Measurements from ENCODE around the gene NLGN1.

NLGN1 gene

GRCh38 chr3:173730391-173730790, 332.8 kb downstream of the NLGN1 start:
- no peak for TF ChIP-seq CTCF (conservative IDR thresholded peaks at IDR 0.05; ENCODE audit: low read length)
- peak; percentile 44 for DNase-seq (ENCODE audit: low read depth)

GRCh38 chr3:173732237-173732636, 334.7 kb downstream of the NLGN1 start:
- no peak overlapping the region for H3K4me3 ChIP-seq (ENCODE audit: low read length)
- DNase-seq (ENCODE audit: low read depth) = peak; percentile 67
- TF ChIP-seq CTCF (conservative IDR thresholded peaks at IDR 0.05; ENCODE audit: low read length) = no peak

More at GRCh38 chr3:173730391-173730790, 332.8 kb downstream of the NLGN1 start:
- H3K4me3 ChIP-seq (ENCODE audit: low read length) = no peak overlapping the region

GRCh38 chr3:173733029-173733652, 335.6 kb downstream of the NLGN1 start:
- no peak overlapping the region for H3K4me3 ChIP-seq (ENCODE audit: low read length)
- TF ChIP-seq CTCF (conservative IDR thresholded peaks at IDR 0.05; ENCODE audit: low read length) = peak; percentile 78
- peak; percentile 65 for DNase-seq (ENCODE audit: low read depth)

- DNase-seq (ENCODE audit: low read depth) = no peak
- no peak for TF ChIP-seq CTCF (conservative IDR thresholded peaks at IDR 0.05; ENCODE audit: low read length)
- no peak overlapping the region for H3K4me3 ChIP-seq (ENCODE audit: low read length)
Observed at GRCh38 chr3:173734473-173734872, 336.9 kb downstream of the NLGN1 start.

GRCh38 chr3:173734895-173735294, 337.4 kb downstream of the NLGN1 start:
- DNase-seq (ENCODE audit: low read depth) = no peak
- no peak for TF ChIP-seq CTCF (conservative IDR thresholded peaks at IDR 0.05; ENCODE audit: low read length)

GRCh38 chr3:173735841-173736240, 338.3 kb downstream of the NLGN1 start:
- no peak for DNase-seq (ENCODE audit: low read depth)
- no peak overlapping the region for H3K4me3 ChIP-seq (ENCODE audit: low read length)
- TF ChIP-seq CTCF (conservative IDR thresholded peaks at IDR 0.05; ENCODE audit: low read length) = no peak

More at GRCh38 chr3:173734895-173735294, 337.4 kb downstream of the NLGN1 start:
- no peak overlapping the region for H3K4me3 ChIP-seq (ENCODE audit: low read length)

GRCh38 chr3:173737167-173737808, 339.7 kb downstream of the NLGN1 start:
- no peak for DNase-seq (ENCODE audit: low read depth)
- no peak for TF ChIP-seq CTCF (conservative IDR thresholded peaks at IDR 0.05; ENCODE audit: low read length)
- no peak overlapping the region for H3K4me3 ChIP-seq (ENCODE audit: low read length)
